SK-MEL-5 (cell line): ENCODE results near the gene AKT3. TPM values are rescaled to one million over a fixed set of nuclear protein-coding genes. Genes with fewer than 3 reads are reported as not detected.
"Not testable (repeated sequence)": the region's sequence is repeated elsewhere in the genome, so short reads cannot be mapped to it uniquely, and the experiment has no call there.

Experiments used
- DNase-seq: peaks from one replicate; pipeline ENCODE4 v3.0.0-alpha.2; 2016; ENCODE audit warnings: low read depth, low spot score
- in situ Hi-C: cut with HindIII; loops from 2 replicates; pipeline ENCODE4 v1.10.0; 2016; ENCODE audit warnings: low sequenced_read_pairs, high pct_unique_total_duplicates, low pct_unique_long_range_greater_than_20kb
- total RNA-seq: library from RNA; depleted of rRNA; stranded (reverse); fragments of >200 nt; shearing (Covaris generic); gene quantifications from 2 replicates; pipeline ENCODE4 v1.2.3, GENCODE V29; 2014

The AKT3 gene
- total RNA-seq, 1 experiment from 2014 or later: 29.3 TPM

DNA sequence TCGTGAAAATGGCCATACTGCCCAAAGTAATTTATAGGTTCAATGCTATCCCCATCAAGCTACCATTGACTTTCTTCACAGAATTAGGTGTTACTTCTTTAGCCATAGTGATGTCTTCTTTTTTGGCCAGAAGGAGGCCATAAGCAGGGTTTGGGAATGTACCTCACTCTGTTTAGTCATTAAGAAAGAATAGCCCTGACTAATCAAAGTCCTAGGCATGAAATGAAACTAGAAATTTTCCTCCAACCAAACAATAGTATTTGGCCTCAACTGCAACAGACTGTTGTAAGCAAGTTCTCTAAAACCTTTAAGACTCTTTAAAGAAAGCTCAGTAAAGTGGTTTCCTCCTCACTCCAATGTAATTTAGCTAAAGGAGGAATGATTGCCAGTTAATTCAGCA lies 163.9 kb downstream of the AKT3 start:
- in situ Hi-C loops: no loop called here
- DNase-seq: no peak

DNA sequence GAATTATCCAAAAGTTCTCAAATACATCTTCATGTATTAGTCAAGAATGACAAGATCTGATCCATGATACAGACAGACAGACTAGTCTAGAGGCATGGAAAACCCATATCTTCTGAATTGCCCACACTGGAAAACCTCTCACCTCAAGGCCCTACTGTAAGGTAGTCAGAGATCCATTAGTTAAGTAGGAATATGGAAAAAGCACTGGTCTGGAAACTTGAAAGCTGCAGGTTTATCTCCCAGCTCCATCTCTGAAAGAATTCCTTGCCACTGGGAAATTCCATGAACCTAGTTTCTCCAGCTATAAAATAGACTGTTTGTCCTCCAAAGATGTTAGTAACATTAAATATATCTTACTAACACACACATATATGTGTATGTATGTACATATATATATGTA lies 169.2 kb downstream of the AKT3 start:
- DNase-seq: no peak
- in situ Hi-C loops: no loop called here

DNA sequence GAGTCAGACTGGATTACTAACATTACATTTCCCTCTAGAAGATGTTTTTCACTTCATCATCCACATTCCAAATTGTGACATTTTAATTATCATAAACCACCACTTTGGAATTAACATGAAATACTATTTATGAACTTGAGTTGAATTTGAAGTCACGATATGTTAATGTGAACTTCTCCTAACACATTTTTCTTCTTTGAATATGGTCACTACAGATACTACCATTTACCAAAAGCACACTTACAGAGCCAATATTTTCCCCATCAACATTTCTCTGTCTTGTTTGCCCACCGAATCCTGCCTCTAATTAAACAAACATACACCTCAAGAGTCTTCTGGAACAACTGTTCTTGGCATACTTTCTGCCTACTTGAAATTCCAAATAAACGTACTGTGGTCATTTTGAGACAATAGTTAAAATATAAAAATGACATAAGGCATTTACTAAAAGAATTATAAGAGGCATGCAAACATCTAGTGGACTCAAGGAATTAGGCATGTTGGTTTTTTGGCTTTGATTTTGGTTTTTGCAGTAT lies 177.4 kb downstream of the AKT3 start:
- in situ Hi-C loops: no loop called here
- DNase-seq: no peak

DNA sequence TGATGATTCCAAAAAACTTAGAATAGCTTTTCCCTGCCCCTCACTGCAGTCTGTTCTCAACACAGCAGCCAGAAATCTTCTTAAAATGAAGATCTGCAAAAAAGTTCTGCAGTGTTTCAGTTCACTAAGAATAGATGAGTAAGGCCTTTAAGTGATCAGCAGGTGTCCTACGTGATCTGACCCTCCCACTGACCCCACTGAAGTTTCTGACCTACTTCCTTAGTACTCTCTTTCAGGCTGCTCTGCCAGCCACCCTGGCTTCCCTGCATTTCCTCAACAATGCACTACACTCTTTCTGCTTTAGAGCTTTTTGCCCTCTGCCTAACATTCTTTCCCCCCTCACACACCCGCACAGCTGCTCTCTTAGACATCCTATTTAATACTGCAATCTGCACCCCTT lies 182.5 kb downstream of the AKT3 start:
- in situ Hi-C loops: no loop called here
- no peak for DNase-seq

DNA sequence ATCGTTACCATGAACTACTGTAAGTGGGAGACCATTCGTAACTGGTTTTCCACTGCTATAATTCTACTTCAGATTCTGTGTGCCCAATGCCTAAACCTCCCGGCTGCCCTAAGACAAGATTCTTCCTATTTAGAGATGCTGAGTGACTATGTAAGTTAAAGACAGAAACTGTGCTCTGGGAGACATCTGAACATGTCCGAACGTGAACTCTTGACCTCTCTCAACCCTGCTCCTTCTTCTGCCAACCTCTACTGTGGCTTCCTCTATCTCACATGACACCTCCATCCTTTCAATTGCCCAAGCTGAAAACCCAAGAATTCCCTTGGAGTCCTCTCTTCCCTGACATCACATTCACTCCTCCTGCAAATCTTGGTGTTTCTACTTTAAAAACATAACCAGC lies 182.9 kb downstream of the AKT3 start:
- no peak for DNase-seq
- in situ Hi-C loops: no loop called here

DNA sequence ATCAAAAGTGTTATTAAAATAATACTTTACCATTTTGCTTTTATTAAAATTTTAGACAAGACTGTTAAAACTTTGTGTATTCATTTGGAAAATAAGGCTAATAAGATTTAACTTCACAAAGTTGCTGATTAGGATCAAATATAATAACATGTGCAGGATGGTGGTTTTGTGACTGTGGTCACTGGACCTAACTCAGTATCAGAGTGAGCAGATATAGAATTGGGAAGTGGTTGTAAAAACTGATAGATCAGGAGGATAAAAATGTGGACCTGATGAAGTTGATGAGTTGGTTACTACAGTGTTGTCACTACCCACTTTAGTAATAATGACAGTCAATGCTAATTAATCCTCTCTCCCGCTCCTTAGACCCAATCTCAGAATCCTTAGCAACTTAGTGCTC lies 186.4 kb downstream of the AKT3 start:
- no peak for DNase-seq
- in situ Hi-C loops: no loop called here

DNA sequence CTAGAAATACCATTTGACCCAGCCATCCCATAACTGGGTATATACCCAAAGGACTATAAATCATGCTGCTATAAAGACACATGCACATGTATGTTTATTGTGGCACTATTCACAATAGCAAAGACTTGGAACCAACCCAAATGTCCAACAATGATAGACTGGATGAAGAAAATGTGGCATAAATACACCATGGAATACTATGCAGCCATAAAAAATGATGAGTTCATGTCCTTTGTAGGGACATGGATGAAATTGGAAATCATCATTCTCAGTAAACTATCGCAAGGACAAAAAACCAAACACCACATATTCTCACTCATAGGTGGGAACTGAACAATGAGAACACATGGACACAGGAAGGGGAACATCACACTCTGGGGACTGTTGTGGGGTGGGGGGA lies 187.9 kb downstream of the AKT3 start:
- in situ Hi-C loops, DNase-seq: not testable (repeated sequence)

DNA sequence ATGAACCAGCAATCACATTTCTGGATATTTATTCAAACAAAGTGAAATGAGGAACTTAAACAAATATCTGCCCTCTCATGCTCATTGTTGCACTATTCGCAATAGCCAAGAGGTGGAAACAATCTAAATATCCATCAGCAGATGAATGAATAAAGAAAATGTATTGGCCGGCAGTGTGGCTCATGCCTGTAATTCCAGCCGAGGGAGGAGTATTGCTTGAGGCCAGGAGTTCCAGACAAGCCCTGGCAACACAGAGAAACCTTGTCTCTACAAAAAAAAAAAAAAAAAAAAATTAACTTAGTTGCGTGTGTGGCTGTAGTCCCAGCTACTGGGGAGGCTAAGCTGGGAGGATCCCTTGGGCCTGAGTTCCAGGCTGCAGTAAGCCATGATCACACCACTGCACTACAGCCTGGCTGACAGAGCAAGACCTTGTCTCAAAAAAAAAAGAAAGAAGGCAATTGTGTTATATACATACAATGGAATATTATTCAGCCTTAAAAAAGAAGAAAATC lies 191.4 kb downstream of the AKT3 start:
- DNase-seq: peak; percentile 65
- in situ Hi-C loops: no loop called here

DNA sequence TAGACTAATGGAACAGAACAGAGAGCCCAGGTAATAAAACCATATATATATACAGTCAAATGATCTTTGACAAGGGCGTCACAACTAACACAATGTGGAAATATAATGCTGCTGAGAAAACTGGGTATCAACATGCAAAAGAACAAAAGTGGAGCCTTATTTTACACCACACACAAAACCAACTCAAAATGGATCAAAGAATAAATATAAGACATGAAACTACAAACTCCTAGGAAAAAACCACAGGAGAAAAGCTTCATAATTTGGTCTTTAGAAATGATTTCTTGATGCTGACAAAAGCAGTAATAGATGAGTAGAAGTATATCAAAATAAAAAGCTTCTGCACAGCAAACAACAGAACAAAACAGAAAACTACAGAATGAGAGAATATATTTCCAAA lies 192.2 kb downstream of the AKT3 start:
- in situ Hi-C loops: no loop called here

DNA sequence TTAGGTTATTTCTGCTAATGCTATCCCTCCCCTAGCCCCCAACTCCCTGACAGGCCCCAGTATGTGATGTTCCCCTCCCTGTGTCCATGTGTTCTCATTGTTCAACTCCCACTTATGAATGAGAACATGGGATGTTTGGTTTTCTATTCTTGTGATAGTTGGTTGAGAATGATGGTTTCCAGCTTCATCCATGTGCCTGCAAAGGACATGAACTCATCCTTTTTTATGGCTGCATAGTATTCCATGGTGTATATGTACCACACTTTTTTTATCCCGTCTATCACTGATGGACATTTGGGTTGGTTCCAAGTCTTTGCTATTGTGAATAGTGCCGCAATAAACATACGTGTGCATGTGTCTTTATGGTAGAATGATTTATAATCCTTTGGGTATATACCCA lies 200.5 kb downstream of the AKT3 start:
- in situ Hi-C loops, DNase-seq: not testable (repeated sequence)

More for the DNA sequence above, 192.2 kb downstream of the AKT3 start:
- DNase-seq: no peak

DNA sequence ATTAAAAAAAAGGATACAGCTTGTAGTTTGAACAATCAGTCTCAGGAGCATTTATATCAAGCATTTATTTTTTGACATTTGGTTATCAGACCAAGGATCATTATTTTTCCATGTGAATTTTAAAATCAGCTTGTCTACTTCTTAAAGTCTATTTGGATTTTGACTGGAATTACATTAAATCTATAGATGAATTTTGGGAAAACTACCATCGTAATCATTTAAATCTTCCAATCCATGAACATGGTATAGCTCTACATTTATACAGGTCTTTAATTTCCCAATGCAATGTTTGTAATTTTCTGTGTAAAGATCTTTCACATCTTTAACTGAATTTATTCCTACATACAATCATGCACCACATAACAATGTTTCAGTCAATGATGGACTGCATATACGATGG lies 203.2 kb downstream of the AKT3 start:
- in situ Hi-C loops: no loop called here
- DNase-seq: no peak

DNA sequence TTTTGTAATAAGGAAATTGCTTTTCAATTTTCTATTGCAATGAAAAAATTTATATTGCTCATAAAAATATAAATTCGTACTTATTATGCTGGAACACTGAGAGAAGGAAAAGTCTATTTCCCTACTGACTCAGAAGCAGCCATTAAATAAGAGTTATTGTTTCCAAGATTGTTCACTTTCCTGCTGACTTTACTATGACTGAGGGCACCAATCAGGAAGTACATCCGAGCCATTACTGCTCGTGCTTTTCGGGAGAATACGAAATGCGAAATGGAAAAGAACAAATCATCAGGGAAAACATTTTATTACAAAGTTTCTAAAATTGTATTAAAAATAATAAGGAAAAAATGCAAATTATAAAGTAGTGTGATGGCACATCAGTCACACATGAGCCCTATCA lies 204.8 kb downstream of the AKT3 start:
- DNase-seq: no peak
- in situ Hi-C loops: no loop called here

DNA sequence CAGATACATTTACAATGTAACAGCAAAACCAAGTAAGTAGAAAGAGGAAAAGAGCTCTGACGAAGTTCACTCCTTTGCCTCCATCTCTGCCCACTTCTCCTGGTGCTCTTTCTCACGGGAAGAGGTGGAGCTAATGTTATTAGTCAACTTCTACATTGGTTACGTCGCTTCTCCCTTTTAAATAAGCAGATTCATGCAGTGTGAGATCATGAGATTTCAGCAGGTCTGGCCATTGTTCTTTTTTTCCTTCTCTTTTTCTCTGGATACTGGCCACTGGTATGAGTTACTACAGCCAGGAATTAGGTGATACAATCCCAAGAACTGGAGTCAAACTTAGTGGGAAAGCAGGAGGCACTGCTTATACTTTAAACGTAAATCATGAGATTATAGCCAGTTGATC lies 207.1 kb downstream of the AKT3 start:
- in situ Hi-C loops: no loop called here
- DNase-seq: no peak

DNA sequence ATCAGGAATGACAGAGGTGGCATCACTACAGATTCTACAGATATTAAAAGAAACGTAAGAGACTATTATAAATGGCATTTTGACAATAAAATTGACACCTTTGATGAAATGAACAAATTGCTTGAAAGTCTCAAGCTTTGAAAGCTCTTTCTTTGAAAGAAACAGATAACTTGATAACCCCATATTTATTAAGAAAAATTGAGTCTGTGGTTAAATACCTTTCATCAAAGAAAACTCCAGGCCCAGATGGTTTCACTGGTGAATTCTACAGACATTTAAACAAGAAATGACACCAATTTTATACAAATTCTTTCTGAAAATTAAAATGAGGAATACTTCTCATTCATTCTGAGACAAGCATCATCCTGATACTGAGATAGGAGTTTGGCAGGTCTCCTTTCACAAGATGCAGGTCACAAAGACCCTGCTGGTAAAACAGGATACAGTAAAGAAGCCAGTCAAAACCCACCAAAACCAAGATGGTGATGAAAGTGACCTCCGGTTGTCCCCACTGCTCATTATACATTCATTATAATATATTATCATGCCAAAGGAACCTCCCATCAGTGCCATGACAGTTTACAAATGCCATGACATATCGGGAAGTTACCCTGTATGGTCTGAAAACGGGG lies 210.9 kb downstream of the AKT3 start:
- no peak for DNase-seq
- in situ Hi-C loops: no loop called here

DNA sequence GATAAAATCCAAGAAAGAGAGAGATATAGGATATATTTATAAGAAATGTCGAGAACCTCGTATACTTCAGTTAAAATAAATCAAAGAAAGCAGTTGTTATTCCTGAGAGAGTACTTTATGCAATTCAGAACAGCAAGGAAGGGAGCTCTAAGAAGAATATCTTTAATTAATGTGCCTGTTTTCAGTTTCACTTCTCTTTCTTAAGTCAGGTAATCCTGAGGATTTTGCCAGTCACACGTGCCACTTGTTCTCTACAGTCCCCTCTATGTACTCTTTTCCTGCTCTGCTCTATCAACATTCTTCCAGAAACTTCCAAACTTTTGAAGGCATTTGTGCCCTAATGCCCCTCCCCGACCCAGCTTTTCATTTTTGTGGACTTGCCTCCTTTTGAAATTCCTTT lies 211.9 kb downstream of the AKT3 start:
- in situ Hi-C loops: no loop called here
- DNase-seq: no peak

DNA sequence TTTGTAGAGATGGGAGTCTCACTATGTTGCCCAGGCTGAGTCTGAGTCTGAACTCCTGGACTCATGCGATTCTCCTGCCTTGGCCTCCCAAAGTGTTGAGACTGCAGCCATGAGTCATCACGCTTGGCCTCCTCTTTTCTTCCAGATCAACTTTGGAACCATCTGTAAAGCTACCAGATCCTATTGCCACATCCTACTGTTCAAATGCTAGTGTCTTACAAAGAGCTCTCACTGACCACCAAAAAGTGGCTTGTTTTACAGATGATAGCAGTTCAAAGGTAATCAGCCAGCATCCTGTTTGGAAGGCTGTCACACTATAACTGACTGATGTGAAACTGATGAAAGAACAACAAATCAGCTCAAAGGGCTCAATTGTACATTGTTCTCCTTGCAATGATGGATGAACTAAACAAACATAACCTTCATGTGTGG lies 221.6 kb downstream of the AKT3 start:
- in situ Hi-C loops: no loop called here
- peak; percentile 84 for DNase-seq

DNA sequence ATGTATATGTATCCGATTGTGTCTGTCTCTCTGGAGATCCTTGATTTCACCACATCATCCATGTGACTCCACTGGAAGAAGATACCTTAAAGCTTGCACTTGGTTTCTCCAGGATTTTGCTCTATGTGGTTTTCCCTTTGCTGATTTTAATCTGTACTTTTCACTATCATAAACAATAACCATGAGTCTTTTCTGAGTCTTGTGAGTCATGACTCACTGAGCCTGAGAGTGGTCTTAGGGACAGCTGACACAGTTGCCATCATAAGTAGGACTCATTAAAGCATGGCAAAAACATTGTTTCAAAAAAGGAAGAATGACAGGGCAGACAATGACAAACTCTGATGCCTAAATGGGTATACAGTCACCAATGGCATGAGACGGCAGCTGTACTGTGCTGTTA lies 226.2 kb downstream of the AKT3 start:
- no peak for DNase-seq
- in situ Hi-C loops: no loop called here

DNA sequence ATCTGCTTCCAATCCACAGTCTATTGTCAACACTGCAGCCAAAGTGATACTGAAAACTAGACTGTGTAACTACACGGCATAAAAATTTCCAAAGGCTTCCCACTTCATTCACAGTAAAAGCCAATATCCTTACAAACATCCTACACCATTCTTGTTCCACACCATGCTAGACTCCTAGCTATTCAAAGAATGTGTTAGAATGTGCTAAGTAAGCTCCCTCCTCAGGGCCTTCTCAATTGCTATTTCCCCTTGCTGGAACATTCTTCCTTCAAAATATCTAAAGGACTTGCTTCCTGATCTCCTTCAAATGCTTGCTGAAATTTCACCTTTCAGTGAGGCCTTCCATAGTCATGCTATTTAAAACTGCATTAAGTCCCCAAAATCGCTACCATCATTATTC lies 228.1 kb downstream of the AKT3 start:
- no peak for DNase-seq
- in situ Hi-C loops: no loop called here

DNA sequence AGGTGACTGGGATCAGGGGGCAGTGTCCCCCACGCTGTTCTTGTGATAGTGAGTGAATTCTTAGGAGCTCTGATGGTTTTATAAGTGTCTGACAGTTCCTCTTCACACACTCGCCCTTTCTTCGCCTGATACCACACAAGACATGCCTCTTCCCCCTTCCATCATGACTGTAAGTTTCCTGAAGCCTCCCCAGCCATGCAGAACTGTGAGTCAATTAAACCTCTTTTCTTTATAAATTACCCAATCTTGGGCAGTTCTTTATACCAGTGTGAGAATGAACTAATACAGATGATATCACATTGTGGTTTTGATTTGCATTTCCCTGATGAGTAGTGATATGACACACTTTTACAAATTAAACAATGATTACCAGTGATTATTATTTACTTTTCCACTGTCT lies 229.9 kb downstream of the AKT3 start:
- DNase-seq: no peak
- in situ Hi-C loops: no loop called here

DNA sequence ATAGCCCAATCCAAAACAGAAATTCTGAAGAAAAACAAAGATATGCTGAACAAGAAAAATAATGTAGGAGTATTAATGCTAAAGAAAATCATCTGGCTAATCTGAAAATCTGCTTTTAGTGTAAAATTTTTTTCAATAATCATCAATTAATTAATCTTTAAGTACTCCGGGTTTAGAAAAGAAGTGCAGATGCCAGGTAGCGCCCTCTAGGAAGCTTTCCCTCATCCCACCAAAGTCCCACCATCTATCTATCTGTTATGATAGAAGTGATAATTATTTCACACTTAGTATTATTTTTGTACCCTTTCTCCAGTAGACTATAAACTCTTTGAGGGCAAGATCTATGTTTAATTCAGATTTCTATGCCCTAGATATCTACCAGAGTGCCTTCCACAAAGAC lies 240.3 kb downstream of the AKT3 start:
- DNase-seq: no peak
- in situ Hi-C loops: no loop called here
